ENCODE results near the gene PAQR9.

GRCh38 chr3:142935963-142936362 lies 27.5 kb downstream of the PAQR9 start:
- no peak for TF ChIP-seq POLR2A (IDR thresholded peaks at IDR 0.05; ENCODE audit: borderline replicate concordance, extremely low read depth, insufficient read depth, insufficient read length)
- no peak for TF ChIP-seq CTCF (IDR thresholded peaks at IDR 0.05 in 2 of 3, conservative IDR thresholded peaks at IDR 0.05 in 1 of 3; ENCODE audit: borderline replicate concordance in 1 of 3, insufficient read depth in 1 of 3, low read depth in 2 of 3, low read length in 2 of 3)
- TF ChIP-seq REST (IDR thresholded peaks at IDR 0.05; ENCODE audit: low read depth): no peak
- TF ChIP-seq ATF3 (IDR thresholded peaks at IDR 0.05): no peak
- no peak for TF ChIP-seq JUND (IDR thresholded peaks at IDR 0.05)
- TF ChIP-seq ZNF274 (IDR thresholded peaks at IDR 0.05; ENCODE audit: low read depth, low read length): no peak
- no peak for TF ChIP-seq POLR2AphosphoS5 (IDR thresholded peaks at IDR 0.05; ENCODE audit: low read depth, low read length)
- no peak for TF ChIP-seq RAD21 (IDR thresholded peaks at IDR 0.05; ENCODE audit: low read depth)
- TF ChIP-seq SRF (IDR thresholded peaks at IDR 0.05; ENCODE audit: low read depth): no peak
- no peak for TF ChIP-seq YY1 (IDR thresholded peaks at IDR 0.05; ENCODE audit: extremely low read depth, insufficient replicate concordance, low read depth, low read length)
- no peak for TF ChIP-seq MAX (IDR thresholded peaks at IDR 0.05)
